Tibial nerve (tissue), 4 donors: Measurements from ENCODE around the gene UQCC5.

Experiments
- CTCF ChIP-seq, 5 experiments: fragments of 200-600 bp in 3 of 5; fragments of 450-650 bp in 2 of 5; sonication (generic) in 3 of 5; IDR thresholded peaks; one replicate each; pipeline ENCODE4 v1.5.1; 2016 to 2019; ENCODE audit warnings: antibody characterized with exemption in 5 of 5, mild to moderate bottlenecking in 3 of 5, moderate library complexity in 2 of 5
- EP300 ChIP-seq, 2 donors: sonication (generic); formaldehyde crosslinking; IDR thresholded peaks; one replicate each; pipeline ENCODE4 v1.6.1; 2017; ENCODE audit warnings: antibody characterized with exemption in 2 of 2, mild to moderate bottlenecking in 1 of 2
- POLR2A ChIP-seq, 2 donors: fragments of 450-650 bp; IDR thresholded peaks; one replicate each; pipeline ENCODE4 v1.6.1; 2017; ENCODE audit warnings: antibody characterized with exemption in 2 of 2, mild to moderate bottlenecking in 2 of 2, moderate library complexity in 2 of 2

GRCh38 chr3:52574056-52574965 lies 37.9 kb downstream of the UQCC5 start:
- TF ChIP-seq CTCF (IDR thresholded peaks at IDR 0.05) (no peak), EP300 (IDR thresholded peaks at IDR 0.05) (no peak), POLR2A (IDR thresholded peaks at IDR 0.05) (no peak)
